Osteoblast (primary cell): Measurements from ENCODE around the gene RASAL2. TPM values are rescaled to one million over a fixed set of nuclear protein-coding genes. Genes with fewer than 3 reads are reported as not detected.

ENCODE experiments used
- DNase-seq: peaks from one replicate; pipeline ENCODE4 v3.0.0; 2011; ENCODE audit warnings: low spot score, mixed read lengths; ENCODE audit not compliant: insufficient read length; ENCODE audit errors: missing footprints
- H2AFZ ChIP-seq: 2 replicates; pipeline ENCODE4 v1.6.0; 2011; ENCODE audit warnings: mild to moderate bottlenecking, low read length
- H3K27ac ChIP-seq: 2 replicates; pipeline ENCODE4 v1.5.1; 2011; ENCODE audit warnings: mild to moderate bottlenecking, low read depth, low read length, moderate library complexity
- H3K27me3 ChIP-seq: 2 replicates; pipeline ENCODE4 v1.6.0; 2012; ENCODE audit warnings: mild to moderate bottlenecking, control low read depth, inconsistent platforms, low read length, moderate library complexity; ENCODE audit not compliant: insufficient read depth
- H3K36me3 ChIP-seq: 2 replicates; pipeline ENCODE4 v1.5.1; 2011; ENCODE audit warnings: mild to moderate bottlenecking, low read length, control low read depth, moderate library complexity; ENCODE audit not compliant: insufficient read depth
- H3K4me1 ChIP-seq: 2 replicates; pipeline ENCODE4 v1.5.1; 2011; ENCODE audit warnings: mild to moderate bottlenecking, low read length, control low read depth, moderate library complexity; ENCODE audit not compliant: insufficient read depth
- H3K4me2 ChIP-seq: 2 replicates; pipeline ENCODE4 v1.6.0; 2011; ENCODE audit warnings: mild to moderate bottlenecking, low read length; ENCODE audit not compliant: insufficient read depth
- H3K4me3 ChIP-seq: fragments of 200-600 bp; sonication (generic); 3 replicates; pipeline ENCODE4 v1.5.1; 2012; ENCODE audit warnings: mild to moderate bottlenecking, low read length, inconsistent platforms; ENCODE audit not compliant: insufficient read depth
- H3K79me2 ChIP-seq: 2 replicates; pipeline ENCODE4 v1.6.0; 2012; ENCODE audit warnings: mild to moderate bottlenecking, low read length, control low read depth, inconsistent platforms; ENCODE audit not compliant: insufficient read depth
- H3K9me3 ChIP-seq: 2 replicates; pipeline ENCODE4 v1.5.1; 2011; ENCODE audit warnings: low read depth, low read length, control low read depth
- H4K20me1 ChIP-seq: 2 replicates; pipeline ENCODE4 v1.6.0; 2012; ENCODE audit warnings: mild to moderate bottlenecking, low read length, control low read depth; ENCODE audit not compliant: insufficient read depth
- CTCF ChIP-seq: IDR thresholded peaks from 2 replicates; pipeline ENCODE4 v1.5.1; 2011; ENCODE audit warnings: mild to moderate bottlenecking, low read depth, low read length, moderate library complexity; ENCODE audit errors: extremely low read depth
- total RNA-seq: library from RNA; depleted of rRNA; stranded (reverse); fragments of >200 nt; gene quantifications from 2 replicates; pipeline ENCODE4 v1.2.3, GENCODE V29; 2012

Gene RASAL2
- total RNA-seq, 1 donor = 59.4 TPM

- Histone ChIP-seq H3K4me2 (peak overlapping the region; percentile 18), H3K4me3 (no peak overlapping the region), H3K27me3 (no peaks in the 10 kb centered on the region), H3K79me2 (peaks cover 83% of the 10 kb centered on the region), H3K27ac (peak overlapping the region; percentile 79), H3K36me3 (no peaks in the 10 kb centered on the region), H4K20me1 (no peaks in the 10 kb centered on the region), H3K4me1 (peaks cover 16% of the 10 kb centered on the region), H3K9me3 (no peaks in the 10 kb centered on the region), H2AFZ (no peak overlapping the region)
- no peak for TF ChIP-seq CTCF
- DNase-seq = peak; percentile 86
Measured at GRCh38 chr1:178134061-178134460, 40.2 kb downstream of the RASAL2 start.

- Histone ChIP-seq H4K20me1 (no peaks in the 10 kb centered on the region), H3K4me1 (peaks cover 16% of the 10 kb centered on the region), H3K27me3 (no peaks in the 10 kb centered on the region), H3K4me2 (peak overlapping the region; percentile 46), H3K36me3 (no peaks in the 10 kb centered on the region), H2AFZ (no peak overlapping the region), H3K27ac (peak overlapping the region; percentile 30), H3K9me3 (no peaks in the 10 kb centered on the region), H3K79me2 (peaks cover 81% of the 10 kb centered on the region), H3K4me3 (no peak overlapping the region)
- no peak for DNase-seq
- no peak for TF ChIP-seq CTCF
Measured at GRCh38 chr1:178137238-178137637, 43.3 kb downstream of the RASAL2 start.

GRCh38 chr1:178142806-178143205 lies 48.9 kb downstream of the RASAL2 start:
- no peak for TF ChIP-seq CTCF
- no peak overlapping the region for H3K27ac ChIP-seq
- no peak for DNase-seq
- H3K27me3 ChIP-seq = no peaks in the 10 kb centered on the region
- H3K4me1 ChIP-seq = peaks cover 33% of the 10 kb centered on the region
- no peaks in the 10 kb centered on the region for H3K9me3 ChIP-seq
- H2AFZ ChIP-seq = no peak overlapping the region
- no peak overlapping the region for H3K4me2 ChIP-seq
- peaks cover 2% of the 10 kb centered on the region for H4K20me1 ChIP-seq
- peaks cover 86% of the 10 kb centered on the region for H3K79me2 ChIP-seq
- H3K36me3 ChIP-seq = no peaks in the 10 kb centered on the region
- no peak overlapping the region for H3K4me3 ChIP-seq

- H3K79me2 ChIP-seq = peaks cover 85% of the 10 kb centered on the region
- peak overlapping the region; percentile 14 for H3K4me2 ChIP-seq
- H3K27me3 ChIP-seq = no peaks in the 10 kb centered on the region
- H4K20me1 ChIP-seq = peaks cover 2% of the 10 kb centered on the region
- H3K27ac ChIP-seq = peak overlapping the region; percentile 66
- no peak for DNase-seq
- H3K4me3 ChIP-seq = no peak overlapping the region
- H3K9me3 ChIP-seq = no peaks in the 10 kb centered on the region
- TF ChIP-seq CTCF = no peak
- no peak overlapping the region for H2AFZ ChIP-seq
- H3K4me1 ChIP-seq = peaks cover 33% of the 10 kb centered on the region
- no peaks in the 10 kb centered on the region for H3K36me3 ChIP-seq
Measured at GRCh38 chr1:178143730-178144690, 50.1 kb downstream of the RASAL2 start.
